Cardiac septum (tissue), 1 donor: Measurements from ENCODE around the gene TNNI2. TPM values are rescaled to one million over a fixed set of nuclear protein-coding genes. Genes with fewer than 3 reads are reported as not detected.
A peak's percentile ranks its signal among the peaks of the same experiment; 100 is the strongest.

Experiments used
- DNase-seq: peaks from one replicate; pipeline ENCODE4 v3.0.0-alpha.2; 2020; ENCODE audit warnings: low spot score
- intact Hi-C: fragments of 100-400 bp; cut with DNase I; formaldehyde crosslinking; loops from one replicate; pipeline ENCODE4 v1.14.0; 2022
- total RNA-seq: library from RNA; stranded (reverse); fragmentation: NEBNext Ultra II Directional; extraction: Animal tissue kit (Norgen Biotek cat#: 25700); gene quantifications from one replicate; pipeline ENCODE4 v1.2.1, GENCODE V29; 2021
- donor health status: DM: no; HTN: no; CAD: no.

Gene TNNI2
- total RNA-seq, 1 donor from 2014 or later = 0.78 TPM

DNA sequence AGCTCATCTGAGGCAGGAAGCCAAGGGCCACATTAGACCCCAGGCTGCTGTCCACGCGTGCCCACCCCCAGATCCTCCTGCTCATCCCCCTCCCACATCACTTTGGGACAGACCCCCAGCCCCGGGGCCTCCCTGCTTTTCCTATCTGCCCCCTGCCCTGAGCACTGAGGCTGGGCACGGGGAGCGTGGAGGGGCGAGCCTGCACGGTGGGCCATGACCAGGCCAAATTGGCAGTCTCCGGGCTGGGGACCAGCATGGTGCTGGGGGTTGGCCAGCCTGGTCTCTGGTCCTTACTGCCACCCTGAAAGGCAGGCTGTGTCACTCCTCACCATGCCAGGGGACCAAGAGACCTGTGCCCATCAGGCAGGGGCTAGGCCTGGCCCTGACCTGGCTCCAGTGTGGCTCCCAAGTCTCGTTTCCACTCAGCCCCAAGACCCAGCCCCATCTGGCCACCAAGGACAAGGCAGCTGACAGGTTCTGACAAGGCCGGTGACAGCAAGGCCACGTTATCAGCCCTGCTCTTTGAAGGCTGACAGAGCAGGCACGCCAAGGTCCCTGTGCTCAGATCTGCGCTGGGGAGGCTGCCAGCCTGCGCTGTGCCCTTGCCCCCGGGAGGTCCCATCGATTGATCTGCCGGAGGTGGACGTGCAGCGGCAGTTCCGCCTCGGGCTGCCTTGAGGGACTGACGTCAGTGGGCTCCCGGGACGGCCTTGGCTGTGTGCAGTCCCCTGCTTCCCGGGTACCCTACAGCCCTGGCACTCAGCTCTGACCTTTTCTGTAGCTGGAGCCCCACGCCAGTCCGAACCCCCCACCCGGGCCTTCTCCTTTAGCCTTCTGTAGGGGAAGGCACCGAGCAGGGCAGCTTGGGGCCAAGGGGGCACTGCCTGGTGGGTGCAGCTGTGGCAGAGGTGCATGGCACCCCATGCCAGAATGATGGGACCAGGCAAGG lies 3.6 kb downstream of the TNNI2 start:
- DNase-seq = no peak
- intact Hi-C loops = no loop called here

- intact Hi-C loops = no loop called here
These were observed 4.3 kb downstream of the TNNI2 start for GRCh38 chr11:1843098-1843473.

DNA sequence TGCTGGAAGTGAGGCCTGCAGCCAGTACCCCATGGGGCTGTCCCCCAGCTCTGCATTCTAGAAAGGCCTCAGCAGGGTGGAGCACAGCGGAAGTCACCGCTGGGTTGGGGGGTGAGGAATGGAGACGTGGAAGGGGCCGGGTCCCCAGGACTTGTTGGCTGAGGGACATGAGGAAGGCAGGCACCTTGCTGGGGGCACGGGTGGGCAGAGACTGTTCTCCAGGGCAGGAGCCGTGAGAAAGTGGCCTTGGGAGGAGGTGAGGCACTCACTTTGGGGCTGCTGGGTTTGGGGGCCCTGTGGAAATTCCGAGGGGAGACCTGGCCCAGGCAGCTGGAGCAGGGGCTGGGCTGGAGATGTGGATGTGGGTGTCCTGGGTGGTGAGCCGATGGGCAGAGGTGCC lies 5.0 kb downstream of the TNNI2 start:
- no peak for DNase-seq

More at GRCh38 chr11:1843098-1843473, 4.3 kb downstream of the TNNI2 start:
- no peak for DNase-seq

GRCh38 chr11:1844221-1845094 lies 5.7 kb downstream of the TNNI2 start:
- intact Hi-C loops = no loop called here
- DNase-seq = no peak

More for the DNA sequence above, 5.0 kb downstream of the TNNI2 start:
- intact Hi-C loops = no loop called here

GRCh38 chr11:1845095-1845429 lies 6.3 kb downstream of the TNNI2 start:
- no peak for DNase-seq
- intact Hi-C loops = no loop called here

GRCh38 chr11:1845561-1846452 lies 7.0 kb downstream of the TNNI2 start:
- no peak for DNase-seq
- intact Hi-C loops = no loop called here

DNA sequence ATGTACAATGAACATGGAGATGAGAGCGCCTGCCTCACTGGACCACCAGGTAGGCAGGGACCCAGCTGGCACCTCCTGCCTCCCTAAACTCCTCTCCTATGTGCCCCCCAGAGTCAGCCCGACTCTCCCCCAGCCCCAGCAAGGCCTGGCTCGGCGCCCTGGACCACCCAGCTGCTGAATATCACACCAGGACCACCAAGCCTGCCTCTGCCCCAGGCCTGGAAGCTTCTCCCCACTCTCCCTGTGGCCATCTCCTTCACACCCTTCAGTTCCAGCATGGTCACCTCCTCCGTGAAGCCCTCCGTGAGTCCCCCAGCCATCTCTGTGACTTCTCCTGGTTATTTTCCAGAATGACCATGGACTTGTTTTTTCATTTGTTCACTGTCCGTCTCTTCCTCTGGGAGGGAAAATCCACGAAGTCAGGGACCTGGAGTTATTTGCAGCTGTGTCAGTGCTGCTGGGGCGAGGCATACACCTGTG lies 7.7 kb downstream of the TNNI2 start:
- no peak for DNase-seq
- intact Hi-C loops = no loop called here

DNA sequence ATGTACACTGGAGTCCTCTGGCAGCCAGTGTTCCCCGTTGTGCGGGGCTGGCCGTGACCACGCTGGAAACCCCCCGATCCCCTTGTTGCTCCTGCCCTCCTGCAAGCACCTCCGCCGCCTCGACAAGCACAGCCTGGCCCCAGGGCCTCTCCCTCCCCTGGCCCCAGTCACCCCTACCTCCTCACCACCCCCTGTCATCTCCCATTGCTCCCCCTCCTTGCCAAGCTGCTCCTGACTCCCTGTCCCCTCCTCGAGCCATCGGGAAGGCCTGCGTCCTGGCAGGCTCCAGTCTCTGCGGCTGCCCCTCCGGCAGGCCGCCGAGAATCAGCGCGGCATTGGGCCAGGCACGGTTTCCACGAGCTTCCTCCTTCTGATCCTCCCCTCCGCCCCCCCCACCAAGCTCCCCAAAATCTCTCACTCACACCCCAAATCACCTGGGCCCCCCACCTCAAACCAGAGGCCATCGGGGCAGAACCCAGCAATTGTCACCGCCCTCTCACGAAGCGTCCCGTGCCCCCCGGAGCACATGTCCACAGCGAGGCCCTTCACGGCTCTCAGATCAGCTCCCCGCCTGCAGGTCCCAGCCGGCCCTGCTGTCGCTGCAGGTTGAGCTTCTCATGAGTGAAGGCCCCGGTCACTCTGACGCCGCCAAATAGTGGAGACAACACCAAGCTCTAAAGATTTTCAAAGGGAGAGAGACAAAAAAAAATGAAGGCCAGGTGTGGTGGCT lies 8.4 kb downstream of the TNNI2 start:
- no peak for DNase-seq
- intact Hi-C loops = no loop called here

- DNase-seq = no peak
- intact Hi-C loops = no loop called here
These were observed 9.3 kb downstream of the TNNI2 start for GRCh38 chr11:1847926-1848639.

DNA sequence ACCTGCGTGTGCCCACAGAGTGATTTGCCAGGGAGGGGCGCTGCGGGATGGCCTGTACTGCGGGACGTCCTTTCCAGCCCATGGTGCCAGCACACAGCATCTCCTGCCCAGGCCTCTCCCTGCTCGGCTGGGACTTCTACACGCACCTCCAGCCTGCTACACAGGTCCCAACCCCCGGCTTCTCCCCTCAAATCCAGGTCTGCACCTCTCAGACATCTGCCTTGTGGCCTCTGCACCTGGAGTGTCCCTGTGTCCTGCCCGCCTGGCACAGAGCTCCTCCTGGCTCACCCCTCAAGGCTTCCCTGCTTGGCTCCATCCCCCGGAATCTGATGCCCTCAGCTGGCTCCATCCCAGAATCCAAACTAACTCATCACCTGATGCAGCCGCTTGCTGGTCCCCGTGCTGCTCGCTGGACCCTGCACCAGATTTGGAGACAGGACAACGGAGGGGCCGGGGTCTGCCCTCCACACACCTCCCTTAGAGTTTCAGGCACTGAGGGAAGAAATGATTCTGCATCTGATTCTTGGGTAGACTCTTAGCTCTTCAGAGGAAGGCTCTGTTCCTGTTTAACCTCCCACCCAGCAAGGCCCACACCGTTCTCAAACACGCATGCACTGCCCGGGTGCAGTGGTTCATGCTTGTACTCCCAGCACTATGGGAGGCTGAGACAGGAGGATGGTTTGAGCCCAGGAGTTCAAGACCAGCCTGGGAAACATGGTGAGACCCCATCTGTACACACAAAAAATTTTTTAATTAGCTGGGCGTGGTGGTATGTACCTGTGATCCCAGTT lies 10.1 kb downstream of the TNNI2 start:
- intact Hi-C loops = no loop called here
- no peak for DNase-seq

DNA sequence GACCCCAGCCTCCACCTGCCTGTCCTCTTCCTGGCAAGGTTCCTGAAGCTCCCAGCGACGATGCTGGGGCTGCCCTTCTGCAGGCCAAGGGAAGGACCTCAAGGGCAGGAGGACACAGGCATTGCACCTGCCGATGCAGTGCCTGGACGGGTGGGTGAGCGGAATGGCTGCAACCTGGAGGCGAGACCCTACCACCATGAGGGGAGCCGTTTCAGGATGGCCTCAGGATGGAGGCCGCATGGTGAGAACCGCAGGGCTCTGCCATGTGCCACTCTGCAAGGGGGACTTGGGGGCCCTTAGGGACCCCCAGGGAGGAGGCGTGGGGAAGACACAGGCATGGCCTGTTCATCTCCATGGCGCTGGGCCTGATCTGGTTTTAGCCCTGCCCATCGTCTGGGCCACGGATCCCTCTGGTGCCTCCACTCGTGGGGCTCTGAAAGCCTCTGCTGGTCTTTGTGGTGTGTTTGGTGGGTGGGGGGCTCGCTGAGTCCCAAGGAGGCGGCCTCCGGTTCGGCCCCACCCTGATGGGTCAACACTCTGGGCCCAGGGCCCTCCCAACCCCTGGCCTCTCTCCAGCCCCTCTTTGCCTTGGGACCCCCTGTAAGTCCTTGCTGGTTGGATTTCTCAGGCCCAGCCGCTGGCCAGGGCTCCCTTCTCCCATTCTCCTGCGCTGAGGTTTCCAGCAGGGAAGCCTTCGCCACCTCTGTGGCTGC lies 12.8 kb downstream of the TNNI2 start:
- intact Hi-C loops = no loop called here
- DNase-seq = no peak

GRCh38 chr11:1852271-1852876 lies 13.6 kb downstream of the TNNI2 start:
- DNase-seq = no peak
- intact Hi-C loops = no loop called here

DNA sequence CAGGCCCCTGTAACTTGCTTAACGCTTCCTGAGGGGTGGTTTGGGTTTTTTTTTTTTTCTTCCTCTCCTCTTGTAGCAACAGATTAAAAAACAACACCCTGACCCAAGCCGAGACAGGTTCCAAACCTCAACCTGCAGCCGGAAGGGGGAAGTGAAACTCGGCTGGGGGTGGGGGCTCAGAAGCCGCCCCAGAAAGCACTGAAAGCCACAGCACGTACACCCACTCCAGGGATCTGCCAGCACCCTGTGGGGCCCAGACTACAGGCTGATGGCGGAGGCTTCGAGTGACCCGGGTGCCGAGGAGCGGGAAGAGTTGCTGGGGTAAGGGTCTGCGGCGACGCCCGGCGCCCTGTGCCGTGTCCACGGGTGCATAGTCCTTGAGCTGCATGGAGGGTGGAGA lies 14.1 kb downstream of the TNNI2 start, which contains the start of gene LSP1:
TSS of gene LSP1 (plus strand) at position 208 of the 400 bp plus-strand sequence. CDS start at position 269, 61 bp downstream.
- peak; percentile 88 for DNase-seq
- intact Hi-C loops = no loop called here

DNA sequence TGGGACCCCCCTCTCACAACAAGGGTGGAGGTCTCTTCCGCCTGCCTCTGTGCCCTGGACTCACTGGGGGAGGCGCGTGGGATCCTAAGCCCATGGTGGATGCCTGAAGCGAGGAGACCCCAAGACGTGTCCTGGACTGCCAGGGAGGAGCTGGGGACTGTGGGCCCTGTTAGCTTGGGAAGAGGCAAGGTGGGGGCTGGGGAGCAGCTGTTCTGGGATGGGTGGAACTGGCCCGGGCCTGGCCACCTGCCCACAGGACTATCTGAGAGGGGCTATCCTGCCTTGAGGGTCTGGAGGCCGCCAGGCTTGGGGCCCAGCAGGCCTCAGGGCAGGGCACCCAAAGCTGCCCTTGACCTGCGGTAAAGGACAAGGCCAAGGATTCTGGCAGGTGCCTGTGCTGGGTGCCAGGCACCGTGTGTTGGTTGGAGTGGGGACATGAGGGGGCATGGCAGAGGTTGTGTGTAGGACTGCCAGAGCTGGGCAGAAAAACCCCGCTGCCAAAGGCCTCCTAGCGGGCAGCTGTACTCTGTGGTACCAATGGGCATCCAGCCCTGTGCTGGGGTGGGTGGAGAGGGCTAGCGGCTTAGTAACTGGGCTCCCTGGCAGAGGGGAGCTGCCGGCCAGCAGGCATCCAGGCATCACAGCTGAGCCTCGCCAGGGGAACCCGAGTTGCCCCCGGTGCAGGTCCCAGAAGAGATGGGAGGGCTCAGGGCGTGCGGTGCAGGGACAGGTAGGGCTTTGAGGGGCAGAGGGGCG lies 14.8 kb downstream of the TNNI2 start:
- intact Hi-C loops = no loop called here
- DNase-seq = no peak

DNA sequence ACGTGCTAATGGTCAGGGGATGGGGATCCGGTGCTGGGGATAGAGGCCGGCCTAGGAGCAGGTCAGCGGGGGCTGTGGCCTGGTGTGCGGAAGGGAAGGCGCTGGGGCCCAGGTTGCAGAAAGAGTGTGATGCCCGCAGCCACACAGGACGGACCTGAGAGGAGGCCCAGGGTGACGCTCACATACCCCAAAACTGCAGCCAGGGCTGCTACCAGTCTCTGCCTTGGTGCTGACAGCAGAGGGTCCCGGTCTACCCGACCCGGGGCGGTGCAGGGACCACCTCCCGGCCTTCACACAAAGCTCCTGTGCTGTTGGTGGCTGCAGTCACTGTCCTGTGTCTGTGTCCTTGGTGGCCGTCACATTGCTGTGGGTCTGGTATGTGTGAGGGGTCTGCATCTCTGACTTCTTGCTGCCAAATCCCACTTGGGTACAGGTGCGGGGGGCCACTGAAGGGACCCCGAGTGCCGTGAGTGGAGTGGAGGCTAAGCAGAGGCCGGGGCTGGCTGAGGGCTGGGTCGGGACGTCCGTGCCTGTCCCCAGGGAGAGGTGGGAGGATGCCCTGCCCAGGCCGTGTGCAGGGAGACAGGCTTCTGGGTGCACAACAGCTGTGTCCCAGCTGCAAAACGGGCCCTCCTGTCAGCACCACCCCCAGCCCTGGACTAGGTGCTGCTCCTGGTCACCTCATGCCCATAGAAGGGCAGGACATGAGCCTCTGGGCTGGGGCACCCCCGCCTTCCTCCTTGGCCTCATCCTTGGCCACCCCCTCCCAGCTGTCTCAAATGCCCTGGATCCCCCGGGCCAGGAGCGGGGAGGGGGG lies 15.6 kb downstream of the TNNI2 start:
- intact Hi-C loops = no loop called here
- no peak for DNase-seq
